ENCODE measurements around the gene GALNT18.

The GALNT18 gene

GRCh38 chr11:11624204-11624603, 2.4 kb upstream of the GALNT18 start:
- DNase-seq = no peak

- no peak for DNase-seq
These were observed 967 bp upstream of the GALNT18 start for GRCh38 chr11:11622772-11623171.

GRCh38 chr11:11622340-11622706, 518 bp upstream of the GALNT18 start:
- no peak for DNase-seq

GRCh38 chr11:11620921-11621572, 758 bp downstream of the GALNT18 start:
- DNase-seq = peak; percentile 18

GRCh38 chr11:11620173-11620920, 1.5 kb downstream of the GALNT18 start:
- DNase-seq = no peak

GRCh38 chr11:11618973-11619435, 2.8 kb downstream of the GALNT18 start:
- no peak for DNase-seq

- DNase-seq = no peak
These were observed 6.7 kb downstream of the GALNT18 start for GRCh38 chr11:11615086-11615485.

DNA sequence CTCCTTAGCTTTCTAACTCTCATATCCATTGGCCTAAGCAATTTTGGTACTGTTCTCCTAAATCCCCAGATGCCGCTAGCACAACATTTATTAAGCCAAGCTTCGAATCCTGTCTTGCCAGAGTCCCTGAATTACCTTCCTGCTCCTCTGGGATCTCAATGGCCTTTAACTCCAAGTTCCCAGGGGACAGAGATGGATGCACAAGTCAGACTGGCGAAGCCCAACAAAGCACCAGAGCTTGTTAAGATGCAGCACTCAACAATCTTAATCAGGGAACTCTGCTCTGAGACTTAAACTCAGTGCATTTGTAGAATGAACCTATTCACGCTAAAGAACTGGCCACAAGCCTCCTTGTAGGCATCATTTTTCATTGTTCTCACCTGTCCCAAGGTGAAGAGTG, 9.4 kb downstream of the GALNT18 start:
- no peak for DNase-seq

- DNase-seq = no peak
These were observed 10.4 kb downstream of the GALNT18 start for GRCh38 chr11:11611381-11611780.

- DNase-seq = peak; percentile 22
These were observed 13.0 kb downstream of the GALNT18 start for GRCh38 chr11:11608783-11609232.

GRCh38 chr11:11607772-11608171, 14.0 kb downstream of the GALNT18 start:
- DNase-seq = no peak

DNA sequence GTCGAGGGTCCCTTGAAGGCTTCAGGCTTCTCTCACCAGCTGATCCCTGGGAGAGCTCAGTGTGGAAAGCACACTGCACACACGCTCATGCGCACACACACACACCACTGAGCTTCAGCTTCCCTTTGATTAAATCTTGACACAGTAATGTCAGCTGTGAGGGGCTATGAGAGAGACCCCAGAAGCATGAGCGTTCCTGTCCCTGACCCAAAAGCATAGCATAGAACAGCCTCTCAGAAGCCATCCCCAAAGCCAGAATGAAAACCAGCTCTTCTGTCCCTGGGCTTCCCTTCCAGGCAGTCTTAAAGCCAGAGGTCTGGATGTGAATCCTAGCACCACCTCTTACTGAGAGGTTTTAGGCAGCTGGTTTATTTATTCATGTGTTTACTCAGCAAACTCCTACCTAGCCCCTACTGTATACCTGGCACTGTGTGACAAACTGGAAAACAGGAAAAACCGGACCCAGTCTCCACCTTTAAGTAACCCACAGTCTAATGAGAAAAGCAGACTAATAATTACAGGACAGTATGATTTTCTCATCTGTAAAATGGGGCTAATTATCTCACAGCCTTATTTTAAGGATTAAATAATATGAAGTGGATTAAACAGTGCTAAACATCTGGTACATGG, 15.9 kb downstream of the GALNT18 start:
- DNase-seq = no peak

DNA sequence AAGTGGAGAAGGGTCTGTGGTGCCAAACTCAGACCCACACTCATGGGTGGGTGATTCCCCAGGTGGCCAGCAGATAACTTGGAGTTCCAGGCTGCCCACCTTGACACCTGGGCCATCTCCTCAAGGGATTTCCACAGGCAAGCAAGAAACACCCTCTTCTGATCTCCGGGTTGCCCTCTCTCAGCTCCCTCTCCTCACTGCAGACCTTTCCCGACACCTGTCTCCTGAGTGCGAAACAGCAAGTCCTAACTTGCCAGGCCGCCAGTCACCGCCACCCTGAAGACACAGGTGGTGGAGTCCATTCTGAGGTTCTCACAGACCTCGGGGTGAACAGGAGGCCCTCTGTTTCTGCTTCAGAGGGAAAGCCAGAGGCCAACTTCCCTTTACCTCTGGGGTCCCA, 16.6 kb downstream of the GALNT18 start:
- DNase-seq = no peak

GRCh38 chr11:11604370-11604990, 17.3 kb downstream of the GALNT18 start:
- DNase-seq = no peak

- DNase-seq = no peak
These were observed 19.8 kb downstream of the GALNT18 start for GRCh38 chr11:11602011-11602410.

- DNase-seq = no peak
These were observed 21.5 kb downstream of the GALNT18 start for GRCh38 chr11:11600288-11600687.

GRCh38 chr11:11598243-11598642, 23.6 kb downstream of the GALNT18 start:
- DNase-seq = no peak

GRCh38 chr11:11594162-11594561, 27.6 kb downstream of the GALNT18 start:
- DNase-seq = no peak

DNA sequence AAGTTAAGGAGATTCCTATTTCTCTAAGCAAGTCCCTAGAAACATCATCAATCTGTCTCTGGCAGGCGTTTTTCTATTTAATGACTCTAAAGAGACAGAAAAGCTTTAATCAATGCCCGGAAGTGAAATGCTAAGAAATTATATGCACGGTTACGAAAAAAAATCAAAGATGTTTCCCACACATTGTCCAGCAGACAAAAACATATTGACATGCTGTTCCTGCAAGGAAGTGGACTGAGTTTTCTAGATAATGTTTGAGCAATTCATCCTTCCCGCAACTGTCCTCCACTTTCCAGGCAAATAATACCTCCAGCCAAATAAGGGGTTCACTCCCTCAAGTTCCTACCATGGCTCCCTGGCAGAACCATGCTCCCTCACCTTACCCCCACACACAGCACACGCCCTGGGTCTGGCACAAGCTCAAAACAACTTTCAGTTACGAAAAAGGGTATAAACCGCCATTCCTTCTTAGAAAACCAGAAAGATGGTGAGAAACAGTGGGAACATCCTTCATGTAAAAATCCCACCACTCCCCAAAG, 29.6 kb downstream of the GALNT18 start:
- DNase-seq = no peak

DNA sequence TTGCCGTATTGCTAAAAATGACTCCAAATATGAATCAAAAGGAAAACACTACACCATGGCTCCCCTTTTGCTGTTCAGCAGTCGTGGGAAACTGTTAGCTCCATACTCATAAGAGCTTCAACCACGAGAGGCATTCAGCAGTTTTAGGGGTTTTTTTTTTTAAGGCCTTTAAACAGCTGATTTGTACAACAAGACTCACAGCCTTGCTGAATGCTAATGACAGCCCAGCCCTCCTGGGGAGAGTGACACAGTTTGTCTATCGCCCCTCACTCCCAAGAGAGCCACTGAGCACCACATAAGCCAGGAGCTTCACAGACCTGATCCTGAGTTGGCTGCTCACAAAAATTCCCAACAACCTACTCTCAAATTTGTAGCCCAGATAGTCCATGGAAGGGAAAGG, 32.4 kb downstream of the GALNT18 start:
- DNase-seq = no peak

GRCh38 chr11:11588891-11589290, 32.9 kb downstream of the GALNT18 start:
- no peak for DNase-seq

DNA sequence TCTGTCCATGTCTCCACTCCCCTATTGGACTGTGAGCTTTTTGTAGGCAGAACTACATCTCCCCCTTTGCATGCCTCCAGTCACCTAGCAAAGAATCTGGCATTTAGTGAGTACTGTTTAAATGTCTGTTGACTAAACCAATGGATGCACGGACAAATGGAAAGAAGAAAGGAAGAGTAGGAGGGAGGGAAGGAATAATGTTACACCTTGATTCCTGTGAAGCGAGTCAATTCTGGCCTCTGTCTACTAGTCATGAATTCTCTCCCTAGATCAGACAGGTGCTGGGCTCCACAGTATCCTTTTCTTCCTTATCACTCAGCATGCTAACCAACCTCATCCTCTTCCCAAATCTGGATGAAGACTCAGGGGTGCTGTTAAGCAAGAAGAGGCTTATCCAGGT, 33.6 kb downstream of the GALNT18 start:
- no peak for DNase-seq

GRCh38 chr11:11587122-11587521, 34.7 kb downstream of the GALNT18 start:
- DNase-seq = no peak

All from EL (cell line).